AG10803 (cell line): Measurements from ENCODE around the gene NDST3.
"Not testable (repeated sequence)": the region's sequence is repeated elsewhere in the genome, so short reads cannot be mapped to it uniquely, and the experiment has no call there.

ENCODE experiments used
- DNase-seq: peaks from one replicate; pipeline ENCODE4 v3.0.0; 2010; ENCODE audit warnings: low read depth
- H3K4me3 ChIP-seq: 2 replicates; pipeline ENCODE4 v1.5.1; 2011; ENCODE audit warnings: mild to moderate bottlenecking, low read length, control low read depth
- CTCF ChIP-seq: conservative IDR thresholded peaks from 2 replicates; pipeline ENCODE4 v1.5.1; 2011; ENCODE audit warnings: mild to moderate bottlenecking, low read length, control low read depth, inconsistent platforms

The NDST3 gene

GRCh38 chr4:118284169-118284568, 249.9 kb downstream of the NDST3 start:
- H3K4me3 ChIP-seq, result no peak overlapping the region
- DNase-seq, result no peak
- no peak for TF ChIP-seq CTCF

- no peak for DNase-seq
- H3K4me3 ChIP-seq, result no peak overlapping the region
- no peak for TF ChIP-seq CTCF
Observed at GRCh38 chr4:118285931-118286330, 251.6 kb downstream of the NDST3 start.

- TF ChIP-seq CTCF, result no peak
- no peak overlapping the region for H3K4me3 ChIP-seq
- no peak for DNase-seq
Observed at GRCh38 chr4:118286685-118287084, 252.4 kb downstream of the NDST3 start.

- TF ChIP-seq CTCF, result no peak
- H3K4me3 ChIP-seq, result no peak overlapping the region
- peak; percentile 81 for DNase-seq
Observed at GRCh38 chr4:118287711-118288451, 253.6 kb downstream of the NDST3 start.

GRCh38 chr4:118289794-118290193, 255.5 kb downstream of the NDST3 start:
- H3K4me3 ChIP-seq, result no peak overlapping the region
- peak; percentile 95 for DNase-seq
- TF ChIP-seq CTCF, result no peak

- no peak for DNase-seq
- H3K4me3 ChIP-seq, result no peak overlapping the region
- TF ChIP-seq CTCF, result no peak
Observed at GRCh38 chr4:118290951-118291350, 256.7 kb downstream of the NDST3 start.

- no peak for TF ChIP-seq CTCF
- no peak for DNase-seq
Observed at GRCh38 chr4:118296729-118297128, 262.4 kb downstream of the NDST3 start.

GRCh38 chr4:118299619-118300018, 265.3 kb downstream of the NDST3 start:
- H3K4me3 ChIP-seq, DNase-seq: not testable (repeated sequence)

More at GRCh38 chr4:118296729-118297128, 262.4 kb downstream of the NDST3 start:
- no peak overlapping the region for H3K4me3 ChIP-seq
